Astrocyte of the hippocampus (primary cell): Measurements from ENCODE around the gene GLIS1.

ENCODE experiments used
- DNase-seq: peaks from one replicate; pipeline ENCODE4 v3.0.0; 2011; ENCODE audit warnings: low read depth, low spot score

GLIS1 gene

DNA sequence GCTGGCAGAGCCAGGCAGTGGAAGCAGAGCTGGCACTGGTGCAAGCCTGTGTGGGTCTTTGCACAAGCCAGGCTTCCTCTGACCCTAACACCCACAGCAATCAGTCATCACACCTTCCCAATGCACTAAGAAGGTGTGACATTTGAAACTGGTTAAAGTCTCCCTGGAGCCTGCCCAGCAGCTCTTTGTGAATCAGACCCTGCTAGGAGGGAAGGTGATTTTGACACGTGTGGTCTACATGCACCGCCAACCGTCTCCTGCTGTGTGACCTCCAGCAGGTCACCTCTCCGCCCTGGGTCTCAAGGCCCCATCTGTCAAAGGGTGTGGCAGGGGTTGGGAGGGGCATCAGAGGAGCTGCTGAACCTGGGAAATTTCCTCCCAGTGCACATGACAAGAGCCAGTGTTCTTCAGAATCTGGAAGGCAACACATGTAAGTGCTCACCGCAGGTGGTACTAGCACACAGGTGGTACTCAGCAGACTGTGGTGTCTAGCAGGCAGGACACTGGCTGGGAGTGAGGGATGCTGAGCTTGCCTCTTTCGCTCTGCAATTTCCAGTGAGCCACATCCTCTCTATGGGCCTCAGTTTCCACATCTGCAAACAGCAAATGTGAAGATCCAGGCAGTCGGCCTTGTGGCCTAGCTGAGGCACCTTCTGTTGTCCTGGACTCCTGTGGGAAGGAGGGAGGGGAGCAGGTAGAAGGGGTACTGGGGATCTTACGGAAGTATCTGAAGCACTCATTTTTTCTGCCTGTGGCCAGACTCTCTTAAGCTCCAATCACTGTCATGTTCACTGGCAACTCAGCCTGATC is 156.5 kb downstream of the GLIS1 start:
- DNase-seq: no peak

DNA sequence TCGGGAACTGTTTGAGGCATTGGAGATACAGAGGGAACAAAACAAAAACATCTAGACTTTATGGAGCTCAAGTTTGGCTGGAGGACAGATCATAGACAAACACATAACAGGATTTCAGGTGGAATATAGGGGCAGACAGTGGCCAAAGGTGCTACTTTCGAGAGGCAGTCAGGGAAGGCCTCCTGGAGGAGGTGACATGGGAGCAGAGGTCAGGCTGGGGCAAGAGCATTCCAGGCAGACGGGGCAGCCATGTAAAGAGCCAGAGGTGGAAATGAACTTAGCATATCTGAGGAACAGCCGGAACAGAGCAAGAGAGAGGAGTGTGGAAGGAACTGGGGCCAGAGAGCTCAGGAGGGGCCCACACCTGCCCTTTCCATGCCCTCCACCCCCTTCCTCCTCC is 157.5 kb downstream of the GLIS1 start:
- no peak for DNase-seq

DNA sequence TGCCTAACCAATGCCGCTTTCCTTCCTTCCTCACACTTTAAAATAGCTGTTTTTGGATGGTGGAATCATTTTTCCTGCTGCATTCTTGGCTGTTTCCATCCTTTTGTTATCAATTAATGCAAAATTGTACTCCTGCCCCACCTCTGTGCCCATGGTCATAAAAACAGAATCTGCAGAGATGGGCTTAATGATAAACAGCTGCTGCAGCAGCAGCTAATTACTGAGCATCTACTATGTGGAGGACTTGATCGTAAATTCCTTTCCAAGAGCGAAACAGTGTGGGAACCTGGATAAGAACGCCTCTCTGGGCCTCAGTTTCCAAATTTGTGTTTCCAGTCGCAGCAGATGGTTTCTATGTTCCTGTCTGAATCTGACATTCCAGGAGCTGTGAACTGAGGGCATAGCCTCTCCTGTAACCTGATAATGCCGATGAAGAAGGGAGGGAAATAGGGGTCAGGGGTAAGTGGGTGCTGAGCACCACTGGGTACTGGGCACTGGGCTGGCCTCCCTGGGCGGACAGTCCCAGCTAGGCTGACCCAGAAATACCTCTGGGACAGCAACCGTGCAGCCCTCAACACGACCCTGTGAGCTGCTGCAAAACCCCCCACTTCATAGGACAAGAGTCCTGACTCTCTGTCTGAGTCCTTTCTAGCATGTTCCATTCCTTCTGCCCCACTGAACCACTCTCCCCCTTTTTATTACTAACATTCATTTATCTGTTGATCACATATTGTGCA is 158.1 kb downstream of the GLIS1 start:
- DNase-seq: no peak

DNA sequence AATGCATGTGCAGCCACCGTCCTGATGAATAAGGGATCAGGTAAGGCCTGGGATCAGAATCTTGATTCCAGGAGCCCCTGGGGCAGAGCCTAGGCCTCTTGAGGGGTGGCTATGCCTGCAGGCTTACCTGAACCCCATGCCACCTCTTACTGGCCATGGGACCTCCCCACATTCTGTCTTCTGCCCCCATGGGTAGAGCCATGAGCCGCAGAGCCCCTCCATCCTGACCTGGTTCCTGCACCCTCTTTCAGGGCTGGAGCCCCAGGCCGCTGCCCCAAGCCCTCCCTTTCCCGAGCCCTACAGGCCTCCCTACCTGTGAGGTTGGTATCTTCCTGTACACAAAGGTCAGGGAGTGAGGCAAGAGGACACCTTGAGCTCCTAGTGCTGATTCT is 159.0 kb downstream of the GLIS1 start:
- DNase-seq: no peak

DNA sequence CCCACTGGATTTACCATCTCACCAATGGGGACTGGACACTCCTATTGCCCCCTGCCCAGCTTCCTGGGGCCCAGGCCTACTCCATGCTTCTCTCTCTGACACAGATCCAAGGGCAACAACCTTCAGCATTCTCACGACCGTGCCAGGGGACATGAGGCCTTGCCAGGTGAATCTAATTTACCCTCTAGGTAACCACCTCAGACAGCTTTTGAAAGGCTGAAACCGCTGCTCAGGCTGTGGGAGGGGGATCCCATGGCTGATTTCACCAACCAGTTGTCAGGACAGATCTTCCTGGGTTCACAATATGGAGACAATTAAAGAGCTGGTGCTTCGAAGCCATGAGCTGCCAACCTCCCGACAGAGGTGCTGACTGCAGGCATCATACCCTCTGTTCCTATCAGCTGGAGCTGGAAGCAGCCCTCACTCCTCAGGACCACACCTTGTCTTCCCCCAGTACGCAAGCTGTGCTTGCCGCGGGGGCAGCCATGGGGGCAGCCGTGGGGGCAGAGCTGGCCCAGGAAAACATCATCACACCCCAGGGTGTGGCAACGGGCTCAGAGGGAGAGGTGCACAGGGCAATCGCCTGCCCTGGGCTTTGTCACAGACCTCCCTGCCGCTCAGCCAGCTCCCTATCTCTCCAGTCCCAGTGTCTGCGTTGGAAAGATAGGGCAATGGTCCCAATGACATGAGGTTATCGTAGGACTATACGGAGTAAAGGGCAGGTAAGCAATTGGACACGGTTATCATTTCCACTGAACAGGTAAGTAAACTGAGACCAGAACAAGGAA is 159.5 kb downstream of the GLIS1 start:
- DNase-seq: no peak

DNA sequence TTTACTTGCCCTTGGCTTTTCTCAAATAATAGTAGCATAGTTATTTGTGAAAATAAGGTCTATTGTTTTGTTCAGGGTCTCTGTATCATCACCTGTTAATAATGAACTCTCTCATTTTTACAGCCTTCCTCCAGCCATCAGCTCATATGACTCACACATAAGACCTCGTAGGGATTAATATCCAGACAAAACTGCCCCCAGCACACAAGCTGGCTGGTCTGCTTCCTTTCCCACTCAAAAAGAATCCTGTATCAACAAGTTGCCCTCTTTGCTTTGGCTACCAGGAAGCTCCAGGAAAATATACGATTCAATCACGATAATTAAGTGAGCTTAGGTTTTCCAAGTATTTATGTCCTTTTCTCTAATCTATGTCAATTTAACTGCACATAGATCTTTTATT is 160.6 kb downstream of the GLIS1 start:
- no peak for DNase-seq

DNA sequence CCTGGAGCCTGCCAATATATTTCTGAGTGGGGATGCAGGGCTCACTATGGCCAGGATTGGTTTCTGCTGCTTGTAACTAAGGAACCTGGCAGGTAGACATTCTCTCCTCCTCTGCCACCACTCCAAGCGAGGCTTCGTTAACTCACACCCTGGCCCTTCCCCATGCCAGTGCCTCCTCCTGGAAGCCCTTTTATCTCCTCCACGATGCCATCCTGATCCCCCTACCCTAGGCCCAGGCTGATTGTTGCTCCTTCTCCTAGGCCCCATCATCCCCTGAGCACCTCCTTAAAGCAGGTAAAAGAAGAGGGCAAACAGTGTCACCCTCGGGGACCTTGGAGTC is 161.2 kb downstream of the GLIS1 start:
- DNase-seq: no peak

DNA sequence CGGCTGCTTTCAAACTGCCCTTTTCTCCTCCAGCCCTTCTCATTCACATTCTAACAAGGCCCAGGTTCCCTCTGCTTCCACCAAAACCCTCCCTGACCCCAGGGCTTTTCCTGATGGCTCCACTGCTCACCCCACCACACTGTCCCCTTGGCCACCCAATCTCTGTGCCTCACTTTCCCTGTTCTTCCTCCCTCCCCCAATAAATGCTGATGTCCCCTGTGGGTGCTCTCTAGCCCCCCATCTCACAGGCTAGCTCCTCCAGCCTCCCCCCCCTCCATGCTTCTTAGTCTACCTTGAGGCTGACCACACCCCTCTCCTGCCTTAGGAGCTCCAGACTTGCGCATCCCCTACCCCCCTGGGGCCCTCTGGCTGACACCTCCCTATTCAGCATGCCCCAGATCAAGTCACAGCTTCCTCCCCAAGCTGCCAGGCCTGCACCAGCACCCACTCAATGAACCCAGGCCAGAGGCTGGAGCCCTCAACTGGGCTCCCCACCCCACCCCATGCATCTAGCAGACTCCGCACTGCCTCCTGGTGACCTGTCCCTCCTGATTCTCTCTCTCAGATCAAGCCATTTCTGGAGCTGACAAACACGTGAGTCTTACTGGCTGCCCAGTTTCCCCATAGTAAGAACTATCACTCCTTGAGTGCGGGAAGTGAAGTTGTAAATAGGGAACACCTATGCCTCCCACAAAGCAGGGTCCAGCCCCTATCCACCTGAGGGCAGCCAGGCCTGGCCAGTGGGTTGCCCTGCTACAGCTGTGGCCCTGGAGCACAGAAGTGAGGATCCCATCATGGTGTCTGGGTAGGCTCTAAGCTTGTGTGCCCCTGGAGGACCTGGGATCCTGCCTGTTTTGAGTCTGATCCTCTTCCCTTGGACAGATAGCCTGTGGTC is 161.9 kb downstream of the GLIS1 start:
- no peak for DNase-seq

DNA sequence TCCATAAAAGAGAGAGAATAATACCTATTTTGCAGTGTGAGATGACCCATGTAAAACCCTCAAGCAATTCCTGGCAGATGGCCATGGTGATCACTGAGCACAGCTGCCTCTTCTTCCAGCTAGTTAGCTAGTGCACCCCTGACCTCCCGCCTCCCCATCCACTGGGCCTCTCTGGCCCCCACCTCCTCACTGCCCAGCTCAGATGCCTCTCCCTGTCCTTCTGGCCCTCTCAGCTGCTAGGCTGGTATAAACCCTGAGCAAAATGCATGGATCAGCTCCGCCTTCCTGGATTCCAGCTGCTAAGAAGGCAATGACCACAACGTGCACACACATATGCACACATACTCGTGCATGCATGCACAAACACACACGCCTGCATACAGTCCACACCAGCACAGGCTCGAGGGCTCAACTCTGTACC is 162.6 kb downstream of the GLIS1 start:
- no peak for DNase-seq

DNA sequence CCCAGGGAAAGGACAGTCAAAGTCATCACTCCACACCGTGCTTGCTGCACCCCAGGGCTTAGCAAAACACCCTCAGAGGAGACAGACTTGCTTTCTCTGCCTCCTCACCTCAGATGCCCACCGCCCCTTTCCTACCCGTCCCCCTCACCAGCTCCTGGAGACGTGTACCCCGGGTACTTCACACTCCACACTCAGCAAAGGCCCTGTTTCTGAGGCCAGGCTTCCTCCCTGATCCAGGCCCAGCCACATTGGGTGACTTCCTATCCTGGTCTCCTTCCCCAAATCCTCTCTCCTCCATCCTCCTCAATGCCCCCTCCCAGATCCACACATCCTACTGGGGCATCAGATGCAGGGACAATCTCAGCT is 163.0 kb downstream of the GLIS1 start:
- DNase-seq: no peak

DNA sequence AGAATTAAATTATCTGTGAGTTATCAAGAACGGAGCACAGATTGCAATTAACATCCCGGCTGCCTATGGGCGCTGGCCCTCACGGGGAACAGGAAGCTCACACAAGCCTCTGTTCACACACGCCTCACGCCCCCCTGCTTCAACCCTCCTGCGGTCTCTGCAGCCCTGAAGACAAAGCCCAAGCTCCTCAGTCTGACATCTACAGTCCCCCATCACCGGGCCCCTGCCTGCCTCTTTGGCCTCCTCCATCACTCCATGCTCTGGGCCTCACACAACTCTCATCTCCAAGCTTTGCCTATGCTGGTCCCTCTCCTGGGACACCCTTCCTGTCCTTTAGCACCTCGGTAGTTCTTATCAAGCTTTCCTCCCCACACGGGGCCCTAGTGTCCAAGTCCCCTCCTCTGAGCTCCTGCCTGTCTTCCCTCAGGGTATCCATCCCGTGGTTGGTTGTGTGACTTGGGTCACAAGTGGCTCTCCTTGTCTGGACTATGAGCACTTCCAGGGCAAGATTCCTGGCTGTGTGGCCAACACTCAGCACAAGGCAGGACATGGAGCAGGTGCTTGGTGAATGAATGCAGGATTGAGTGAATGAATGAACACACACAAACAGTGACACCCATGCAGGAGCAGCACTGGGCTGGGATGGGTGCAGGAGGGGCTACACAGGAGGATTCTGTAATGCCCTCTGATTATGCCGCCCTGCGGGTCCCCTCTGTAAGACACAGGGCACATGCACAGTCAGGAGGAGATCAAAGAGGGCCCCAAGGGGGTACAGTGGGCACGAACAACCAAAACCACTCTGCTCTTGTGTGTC is 163.6 kb downstream of the GLIS1 start:
- no peak for DNase-seq

DNA sequence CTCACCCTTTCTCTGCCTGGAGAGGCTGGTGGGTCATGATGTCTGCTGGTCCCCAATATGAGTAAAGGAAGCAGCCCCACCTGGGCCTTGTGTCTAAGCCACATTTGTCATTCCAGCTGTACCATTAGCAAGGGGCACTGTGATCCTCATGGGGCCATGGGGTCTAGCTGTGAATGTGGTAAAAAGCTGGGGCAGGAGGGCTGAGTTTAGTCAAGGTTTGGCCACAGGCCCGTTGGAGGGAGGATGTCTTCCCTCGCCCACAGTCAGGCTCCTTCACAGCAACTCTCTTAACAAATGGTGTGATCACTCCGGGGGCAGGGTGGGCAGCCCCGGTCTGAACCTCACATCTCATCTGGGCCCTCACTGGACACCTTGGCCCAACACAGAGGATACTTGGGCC is 164.3 kb downstream of the GLIS1 start:
- no peak for DNase-seq

DNA sequence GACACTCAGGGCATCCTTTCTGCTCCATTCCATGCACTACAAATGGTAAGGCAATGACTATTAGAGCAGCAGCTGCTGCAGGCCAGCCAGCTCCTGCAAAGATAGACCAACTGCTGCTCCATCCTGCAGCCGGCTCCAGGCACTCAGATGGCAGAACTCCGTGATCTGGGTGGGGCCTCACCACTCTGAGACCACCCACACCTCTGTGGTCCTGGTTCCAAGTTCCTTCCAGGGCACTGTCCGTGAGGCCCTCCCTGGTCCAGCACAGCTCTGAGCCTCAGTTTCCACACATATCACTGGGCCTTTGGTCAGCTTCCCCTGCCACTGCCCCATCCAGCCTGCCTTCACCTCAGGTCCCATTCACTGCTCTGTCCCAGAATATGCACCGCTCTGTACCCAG is 165.0 kb downstream of the GLIS1 start:
- DNase-seq: no peak

DNA sequence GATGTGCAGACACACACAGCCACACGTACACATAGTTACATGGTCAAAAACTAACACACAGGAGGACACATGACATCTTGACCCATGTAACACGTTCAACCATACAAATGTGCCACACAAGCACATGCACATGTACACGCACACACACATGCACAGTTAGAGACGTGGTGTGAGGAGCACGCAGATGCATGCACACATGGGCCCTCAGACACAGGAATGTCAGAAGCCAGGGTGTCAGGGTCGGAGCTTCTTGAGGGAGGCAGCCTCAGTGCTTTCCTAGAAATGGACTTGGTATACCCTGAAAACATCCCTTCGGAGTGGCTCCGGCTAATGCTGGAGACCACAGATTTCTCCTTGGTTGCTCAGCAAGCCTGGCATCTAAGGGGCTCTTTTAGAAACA is 165.4 kb downstream of the GLIS1 start:
- DNase-seq: no peak

DNA sequence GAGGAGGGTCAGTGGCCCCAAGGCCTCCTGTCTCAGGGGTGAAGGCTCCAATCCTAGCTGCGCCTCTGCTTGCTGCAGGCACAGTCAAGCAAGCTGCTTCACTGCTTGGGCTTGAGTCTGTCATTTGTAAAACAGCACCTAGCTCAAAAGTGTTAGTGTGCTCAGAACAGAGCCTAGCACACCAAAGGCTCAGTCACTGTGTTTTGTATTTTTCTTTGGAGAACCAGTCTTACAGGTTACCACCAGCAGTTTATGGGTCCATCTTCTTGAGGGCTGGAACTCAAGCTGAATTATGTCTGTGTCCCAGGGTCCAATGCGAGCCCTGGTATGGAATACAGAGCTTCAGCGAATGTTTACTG is 166.2 kb downstream of the GLIS1 start:
- DNase-seq: no peak

DNA sequence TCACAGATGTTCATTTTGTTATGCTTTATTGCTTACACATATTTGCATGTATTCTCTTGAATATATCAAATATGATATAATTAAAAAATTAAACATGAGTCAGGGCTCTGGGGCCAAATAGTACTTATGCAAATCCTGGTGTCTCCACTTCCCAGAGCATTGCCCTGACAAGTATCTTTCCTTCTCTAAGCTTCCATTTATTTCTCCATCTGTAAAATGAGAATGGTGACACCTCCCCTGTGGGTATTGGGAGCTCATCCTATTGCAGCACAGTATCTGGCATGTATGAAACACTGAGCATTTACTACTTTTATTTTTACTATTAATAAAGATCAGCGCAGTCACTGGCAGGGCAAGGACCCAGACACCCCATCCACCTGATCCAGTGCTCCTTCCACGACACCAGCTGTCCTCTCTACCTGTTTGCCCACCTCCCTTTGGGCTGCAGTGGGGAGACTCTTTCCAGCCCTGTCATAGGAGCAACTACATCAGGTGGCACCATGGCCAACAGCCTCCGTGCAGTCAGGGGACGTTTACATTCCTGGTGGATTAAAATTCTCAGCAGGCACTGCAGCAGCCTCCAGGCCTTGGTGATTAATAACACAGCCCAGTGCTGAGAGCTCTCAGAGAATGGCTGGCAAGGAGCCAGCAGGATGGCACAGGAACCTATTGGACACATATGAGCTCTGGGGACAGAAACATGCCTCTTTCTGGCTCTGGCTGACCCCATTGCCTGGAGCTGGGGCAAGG is 166.7 kb downstream of the GLIS1 start:
- peak; percentile 88 for DNase-seq

DNA sequence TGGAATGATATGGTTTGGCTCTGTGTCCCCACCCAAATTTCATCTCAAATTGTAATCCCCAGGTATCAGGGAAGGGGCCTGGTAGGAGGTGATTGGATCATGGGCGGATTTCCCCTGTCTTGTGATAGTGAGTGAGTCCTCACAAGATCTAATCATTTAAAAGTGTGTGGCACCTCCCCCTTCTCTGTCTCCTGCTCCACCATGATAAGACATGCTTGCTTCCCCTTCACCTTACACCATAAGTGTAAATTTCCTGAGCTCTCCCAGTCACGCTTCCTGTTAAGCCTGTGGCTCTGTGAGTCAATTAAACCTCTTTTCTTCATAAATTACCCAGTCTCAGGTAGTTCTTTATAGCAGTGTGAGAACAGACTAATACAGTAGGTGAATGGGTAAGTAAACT is 170.4 kb downstream of the GLIS1 start:
- no peak for DNase-seq

DNA sequence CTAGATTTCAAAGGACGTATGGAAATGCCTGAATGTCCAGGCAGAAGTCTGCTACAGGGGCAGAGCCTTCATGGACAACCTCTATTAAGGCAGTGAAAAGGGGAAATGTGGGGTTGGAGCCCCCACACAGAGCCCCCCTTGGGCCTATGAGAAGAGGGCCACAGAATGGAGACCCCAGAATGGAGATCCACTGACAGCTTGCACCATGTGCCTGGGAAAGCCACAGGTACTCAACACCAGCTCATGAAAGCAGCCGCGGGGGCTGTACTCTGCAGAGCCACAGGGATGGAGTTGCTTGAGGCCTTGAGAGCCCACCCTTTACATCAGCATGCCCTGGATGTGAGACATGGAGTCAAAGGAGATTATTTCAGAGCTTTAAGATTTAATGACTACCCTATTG is 171.1 kb downstream of the GLIS1 start:
- DNase-seq: no peak

DNA sequence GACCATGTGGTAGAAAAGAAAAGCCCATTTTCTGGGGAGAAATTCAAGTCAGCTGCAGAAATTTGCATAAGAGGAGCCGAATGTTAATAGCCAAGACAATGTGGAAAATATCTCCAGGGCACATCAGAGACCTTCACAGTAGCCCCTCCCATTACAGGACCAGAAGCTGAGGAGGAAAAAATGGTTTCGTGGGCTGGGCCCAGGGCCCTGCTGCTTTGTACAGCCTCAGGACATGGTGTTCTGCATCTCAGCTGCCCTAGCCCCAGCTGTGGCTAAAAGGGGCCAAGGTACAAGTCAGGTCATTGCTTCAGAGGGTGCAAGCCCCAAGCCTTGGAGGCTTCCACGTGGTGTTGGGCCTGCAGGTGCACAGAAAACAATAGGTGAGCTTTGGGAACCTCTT is 171.5 kb downstream of the GLIS1 start:
- no peak for DNase-seq

DNA sequence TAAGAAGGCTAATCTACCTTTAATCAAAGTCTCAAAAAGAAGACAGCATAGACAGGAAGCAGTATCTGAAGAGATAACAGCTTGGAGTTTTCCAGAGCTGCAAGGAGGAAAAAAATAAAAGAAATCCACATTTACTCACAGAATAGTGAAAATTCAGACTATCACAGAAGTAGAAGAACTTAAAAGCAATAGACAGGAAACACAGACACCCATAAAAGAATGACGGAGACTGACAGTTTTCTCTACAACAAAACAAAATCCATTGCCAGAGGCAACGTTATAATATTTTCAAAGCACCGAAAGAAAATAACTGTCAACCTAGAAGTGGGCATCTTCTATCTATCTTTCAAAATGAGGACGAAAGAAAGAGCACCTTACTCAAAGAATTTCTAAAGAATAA is 175.4 kb downstream of the GLIS1 start:
- DNase-seq: no peak
